Posterior vena cava (tissue), 2 donors: Measurements from ENCODE around the gene ZNF616. TPM values are rescaled to one million over a fixed set of nuclear protein-coding genes. Genes with fewer than 3 reads are reported as not detected.

Experiments used
- total RNA-seq, 2 donors: library from RNA; stranded (reverse); fragmentation: NEBNext Ultra II Directional; extraction: Animal tissue kit (Norgen Biotek cat#: 25700); gene quantifications; one replicate each; pipeline ENCODE4 v1.2.1, GENCODE V29; 2021
- donor health status: DM: yes; HTN: yes; CAD: no.
- donor health status: DM: yes; HTN: yes; CAD: no.

The ZNF616 gene
- total RNA-seq, 2 donors from 2014 or later, result 9.6 to 11.2 TPM

Other genes with a start within 250 kb of the ZNF616 start
- 10 to 100 TPM; 13.1 to 13.9 TPM for gene ZNF649, start 234.9 kb downstream of the ZNF616 start, total RNA-seq
- 1 to 10 TPM; 6.7 to 7.0 TPM for gene ZNF613, start 212.5 kb downstream of the ZNF616 start, total RNA-seq
- 10 to 100 TPM; 11.2 to 12.1 TPM for gene ZNF350, start 153.1 kb downstream of the ZNF616 start, total RNA-seq
- 10 to 100 TPM; 12.4 to 13.4 TPM for gene ZNF615, start 131.7 kb downstream of the ZNF616 start, total RNA-seq
- gene ZNF614, start 111.6 kb downstream of the ZNF616 start, total RNA-seq, result 1 to 10 TPM; 7.6 to 9.8 TPM
- 10 to 100 TPM; 12.5 to 18.1 TPM for gene ZNF432, start 91.1 kb downstream of the ZNF616 start, total RNA-seq
- 10 to 100 TPM; 25.5 to 29.0 TPM for gene ZNF841, start 44.2 kb downstream of the ZNF616 start, total RNA-seq
- gene ZNF836, start 31.7 kb upstream of the ZNF616 start, total RNA-seq, result 10 to 100 TPM; 12.0 to 14.4 TPM
- 100 to 1,000 TPM; 164 to 207 TPM for gene PPP2R1A, start 50.1 kb upstream of the ZNF616 start, total RNA-seq
- 10 to 100 TPM; 11.5 to 15.6 TPM for gene ZNF766, start 129.6 kb upstream of the ZNF616 start, total RNA-seq
- 10 to 100 TPM; 10.9 to 12.4 TPM for gene ZNF480, start 157.2 kb upstream of the ZNF616 start, total RNA-seq
- gene ZNF610, start 196.3 kb upstream of the ZNF616 start, total RNA-seq, result 1 to 10 TPM in 1 of 2 donors, under 1 TPM in 1; 0.76 to 1.1 TPM
- 10 to 100 TPM; 20.3 to 29.1 TPM for gene ZNF880, start 230.0 kb upstream of the ZNF616 start, total RNA-seq